ENCODE data around the gene HS6ST1.

DNA sequence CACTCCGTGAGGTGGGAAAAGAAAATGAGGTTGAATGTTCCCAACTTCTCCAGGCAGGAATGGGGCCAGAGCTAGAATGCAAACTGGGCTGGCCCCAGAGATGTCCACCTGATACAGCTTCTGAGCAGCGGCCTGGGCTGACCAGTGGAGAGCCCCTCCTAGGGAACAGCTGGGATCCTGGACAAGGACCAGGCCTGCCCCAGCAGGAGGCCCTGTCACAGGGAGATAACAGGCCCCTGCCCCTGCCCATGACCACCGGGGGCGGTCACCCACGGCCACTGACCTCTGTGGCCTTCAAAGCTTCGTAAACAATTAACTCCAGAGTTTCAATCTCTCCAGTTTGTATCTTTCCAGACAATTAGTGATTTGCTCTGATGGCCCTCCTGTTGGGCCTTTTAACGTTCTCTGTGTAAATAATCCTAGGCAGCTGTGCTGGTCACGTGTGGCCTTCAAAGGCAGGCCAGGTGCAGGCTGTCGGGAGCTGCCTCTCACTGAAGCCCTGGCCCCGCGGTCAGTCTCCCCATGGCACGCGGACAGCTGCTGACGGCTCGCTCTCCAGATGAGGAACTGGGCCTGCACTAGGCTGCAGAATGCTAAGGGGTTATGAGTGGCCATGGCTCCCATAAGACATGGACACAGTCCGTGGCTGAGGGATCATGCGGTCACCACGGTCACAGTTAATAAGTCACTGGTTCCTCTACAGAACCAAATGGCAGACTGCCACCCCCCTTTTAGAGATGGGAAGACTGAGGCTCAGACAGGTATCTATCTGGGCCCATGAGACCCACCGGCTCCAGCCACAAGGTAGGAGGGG, 9.2 kb downstream of the HS6ST1 start:
- TF ChIP-seq POLR2AphosphoS5 (IDR thresholded peaks at IDR 0.05; ENCODE audit: low read depth, low read length) (no peak), POU2F2 (IDR thresholded peaks at IDR 0.05; ENCODE audit: low read depth, low read length) (no peak), SPI1 (IDR thresholded peaks at IDR 0.05; ENCODE audit: low read depth, low read length) (no peak)

Measured in GM12891 (cell line).